ENCODE data around the gene HSD17B4.

- TF ChIP-seq CTCF (IDR thresholded peaks at IDR 0.05; ENCODE audit: borderline replicate concordance, extremely low read depth, low read length, poor library complexity, severe bottlenecking), result no peak
- TF ChIP-seq EZH2 (IDR thresholded peaks at IDR 0.05; ENCODE audit: borderline replicate concordance, low read depth, low read length, severe bottlenecking), result no peak
Measured at GRCh38 chr5:119483155-119483554, 30.9 kb downstream of the HSD17B4 start.

Measured in DND-41 (cell line).